Choroid plexus epithelial cell (primary cell): ENCODE data around the gene KIAA0753.
"Not testable (repeated sequence)": the region's sequence is repeated elsewhere in the genome, so short reads cannot be mapped to it uniquely, and the experiment has no call there.

Experiments used
- DNase-seq: peaks from one replicate; pipeline ENCODE4 v3.0.0-alpha.2; 2010; ENCODE audit warnings: low read depth
- H3K4me3 ChIP-seq: 2 replicates; pipeline ENCODE4 v1.5.1; 2011; ENCODE audit warnings: low read depth, mild to moderate bottlenecking, control low read depth, low read length, moderate library complexity
- TF ChIP-seq, protein P1 (sequence below): conservative IDR thresholded peaks from 2 replicates; pipeline ENCODE4 v1.5.1; 2011; ENCODE audit warnings: low read depth, mild to moderate bottlenecking, control low read depth, inconsistent platforms, low read length, moderate library complexity

The KIAA0753 gene

DNA sequence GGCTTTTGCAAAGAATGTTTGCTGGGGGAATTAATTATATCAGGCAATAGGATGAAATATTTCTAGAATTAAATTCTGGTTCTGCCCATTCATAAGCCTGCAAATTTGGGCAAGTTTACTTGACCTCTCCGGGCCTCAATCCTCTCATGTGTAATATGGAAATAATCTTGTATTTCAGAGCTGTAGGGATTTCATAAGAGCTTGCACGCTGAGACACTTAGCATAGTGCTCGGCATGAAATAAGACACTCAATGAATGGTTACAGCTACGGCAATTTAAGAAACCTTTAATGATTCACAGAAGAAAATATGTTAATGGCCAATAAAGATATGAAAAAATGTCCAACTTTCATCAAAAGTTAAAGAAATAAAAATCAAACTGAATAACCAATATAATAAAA lies 43.6 kb downstream of the KIAA0753 start:
- no peak for DNase-seq
- no peak overlapping the region for H3K4me3 ChIP-seq
- TF ChIP-seq, protein P1, sequence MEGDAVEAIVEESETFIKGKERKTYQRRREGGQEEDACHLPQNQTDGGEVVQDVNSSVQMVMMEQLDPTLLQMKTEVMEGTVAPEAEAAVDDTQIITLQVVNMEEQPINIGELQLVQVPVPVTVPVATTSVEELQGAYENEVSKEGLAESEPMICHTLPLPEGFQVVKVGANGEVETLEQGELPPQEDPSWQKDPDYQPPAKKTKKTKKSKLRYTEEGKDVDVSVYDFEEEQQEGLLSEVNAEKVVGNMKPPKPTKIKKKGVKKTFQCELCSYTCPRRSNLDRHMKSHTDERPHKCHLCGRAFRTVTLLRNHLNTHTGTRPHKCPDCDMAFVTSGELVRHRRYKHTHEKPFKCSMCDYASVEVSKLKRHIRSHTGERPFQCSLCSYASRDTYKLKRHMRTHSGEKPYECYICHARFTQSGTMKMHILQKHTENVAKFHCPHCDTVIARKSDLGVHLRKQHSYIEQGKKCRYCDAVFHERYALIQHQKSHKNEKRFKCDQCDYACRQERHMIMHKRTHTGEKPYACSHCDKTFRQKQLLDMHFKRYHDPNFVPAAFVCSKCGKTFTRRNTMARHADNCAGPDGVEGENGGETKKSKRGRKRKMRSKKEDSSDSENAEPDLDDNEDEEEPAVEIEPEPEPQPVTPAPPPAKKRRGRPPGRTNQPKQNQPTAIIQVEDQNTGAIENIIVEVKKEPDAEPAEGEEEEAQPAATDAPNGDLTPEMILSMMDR, result no peak

DNA sequence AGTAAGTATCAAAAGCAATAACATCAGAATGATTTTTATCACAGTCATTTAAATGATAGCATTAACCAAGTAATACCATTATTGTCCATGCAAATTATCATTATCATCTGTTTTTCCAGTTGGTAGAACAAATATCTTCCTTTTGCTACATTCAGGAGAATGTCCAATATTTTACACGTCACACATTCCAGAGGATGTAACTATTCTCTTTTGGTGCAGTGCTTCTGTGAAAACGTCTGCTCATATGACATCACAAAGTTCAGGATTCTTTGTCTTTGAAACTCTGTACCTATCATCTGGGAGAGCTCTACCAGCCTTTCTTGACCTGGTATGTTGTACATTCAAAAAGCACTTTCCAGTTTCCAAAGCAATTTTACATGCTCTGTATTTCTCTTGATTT lies 44.0 kb downstream of the KIAA0753 start:
- DNase-seq, result no peak
- H3K4me3 ChIP-seq, result no peak overlapping the region
- TF ChIP-seq, protein P1, result no peak

DNA sequence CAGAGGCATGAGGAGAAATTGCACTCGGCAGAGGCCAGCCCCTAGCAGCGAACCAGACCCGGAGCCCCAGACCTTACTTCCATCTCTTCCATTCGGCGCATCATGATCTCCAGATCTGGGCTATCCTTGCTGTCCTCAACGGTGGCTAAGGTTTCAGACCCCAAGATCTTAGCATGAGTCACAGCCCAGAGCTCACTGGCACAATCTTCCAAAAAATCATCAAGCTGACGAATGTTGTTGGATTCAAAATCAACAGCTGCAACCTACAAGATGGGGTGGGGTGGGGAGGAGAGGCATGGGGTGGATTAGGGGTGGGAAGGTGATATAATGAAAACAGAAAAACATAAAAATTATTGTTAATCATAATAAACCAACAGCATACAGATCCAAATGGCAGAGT lies 44.4 kb downstream of the KIAA0753 start:
- DNase-seq, result no peak
- TF ChIP-seq, protein P1, result no peak
- no peak overlapping the region for H3K4me3 ChIP-seq

DNA sequence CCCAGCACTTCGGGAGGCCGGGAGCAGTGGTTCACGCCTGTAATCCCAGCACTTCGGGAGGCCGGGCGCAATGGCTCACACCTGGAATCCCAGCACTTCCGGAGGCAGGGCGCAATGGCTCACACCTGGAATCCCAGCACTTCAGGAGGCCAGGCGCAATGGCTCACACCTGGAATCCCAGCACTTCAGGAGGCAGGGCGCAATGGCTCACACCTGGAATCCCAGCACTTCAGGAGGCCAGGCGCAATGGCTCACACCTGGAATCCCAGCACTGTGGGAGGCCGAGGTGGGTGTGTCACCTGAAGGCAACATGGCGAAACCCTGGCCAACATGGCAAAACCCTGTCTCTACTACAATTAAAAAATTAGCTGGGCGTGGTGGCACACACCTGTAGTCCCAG lies 47.1 kb downstream of the KIAA0753 start:
- not testable (repeated sequence) for DNase-seq, H3K4me3 ChIP-seq

DNA sequence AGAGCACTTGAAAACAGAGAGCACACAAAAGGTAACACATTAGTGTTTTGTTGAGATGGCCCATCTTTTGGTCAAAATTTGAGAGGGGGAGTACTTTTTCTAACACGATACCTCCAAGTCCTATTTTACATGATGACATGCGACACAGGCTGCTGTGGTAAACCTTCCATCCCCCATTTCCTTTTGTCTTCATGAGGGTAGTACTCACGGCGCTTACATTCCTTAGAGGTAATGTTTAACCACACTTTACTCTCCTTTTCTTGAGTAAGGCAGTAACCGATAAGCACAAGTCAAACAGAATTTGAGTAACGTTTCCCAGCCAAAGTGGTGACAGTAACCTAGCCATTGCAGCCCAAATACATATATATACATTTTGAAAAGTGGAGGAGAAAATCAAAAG lies 48.3 kb downstream of the KIAA0753 start:
- peak; percentile 38 for DNase-seq
- no peak overlapping the region for H3K4me3 ChIP-seq
- TF ChIP-seq, protein P1, result no peak

DNA sequence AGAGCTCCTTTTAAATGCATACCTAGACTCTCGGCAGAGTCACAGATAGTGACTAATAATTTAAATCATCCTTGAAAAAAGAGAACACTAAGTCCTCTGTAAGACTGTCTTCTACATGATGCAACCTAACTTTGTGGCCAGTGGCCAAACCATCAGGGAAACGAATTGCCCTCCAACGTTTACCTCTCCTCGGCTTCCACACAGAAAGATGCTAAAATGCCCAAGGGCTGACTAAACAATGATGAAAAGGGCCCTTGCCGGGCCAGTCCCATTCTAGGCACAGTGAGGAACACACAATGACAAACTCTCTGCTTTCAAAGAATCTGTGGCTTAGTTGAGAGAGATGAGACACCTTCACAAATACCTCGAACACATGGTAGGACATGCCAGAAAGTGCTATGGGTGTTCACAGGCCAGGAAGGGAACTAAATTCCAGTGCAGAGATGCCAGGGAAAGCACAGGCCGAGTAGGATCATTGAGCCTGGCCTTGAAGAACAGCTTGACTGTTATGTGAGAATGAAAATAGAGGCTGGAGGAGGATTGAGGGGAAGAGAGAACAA lies 48.8 kb downstream of the KIAA0753 start:
- DNase-seq, result peak; percentile 90
- H3K4me3 ChIP-seq, result no peak overlapping the region
- TF ChIP-seq, protein P1, result no peak

DNA sequence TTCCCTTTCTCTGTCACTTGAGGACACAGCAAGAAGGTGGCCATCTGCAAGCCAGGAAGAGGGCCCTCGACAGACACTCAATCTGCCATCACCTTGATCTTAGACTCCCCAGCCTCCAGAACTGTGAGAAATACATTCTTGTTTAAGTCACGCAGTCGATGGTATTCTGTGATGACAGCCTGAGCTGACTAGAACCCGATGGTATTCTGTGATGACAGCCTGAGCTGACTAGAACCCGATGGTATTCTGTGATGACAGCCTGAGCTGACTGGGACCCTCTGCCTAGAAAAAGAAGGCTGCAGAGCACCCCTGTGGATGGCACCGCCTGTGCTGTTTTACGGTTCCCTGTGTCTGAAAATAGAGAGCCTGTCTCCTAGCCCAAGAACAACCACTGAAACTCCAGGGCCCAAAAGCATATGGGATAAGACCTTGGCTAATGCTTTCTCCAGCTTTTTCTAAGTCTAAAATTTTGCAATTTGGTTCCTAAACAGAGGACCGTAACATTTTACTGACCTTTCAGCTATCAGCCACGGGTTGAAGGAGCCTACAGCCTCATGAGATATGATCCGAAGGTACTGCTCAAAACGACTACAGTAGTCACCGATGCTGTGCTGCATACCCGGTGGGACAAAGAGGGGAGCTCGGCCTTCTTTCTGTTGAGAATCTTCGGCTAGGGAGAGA lies 51.1 kb downstream of the KIAA0753 start:
- H3K4me3 ChIP-seq, result no peak overlapping the region
- TF ChIP-seq, protein P1, result no peak
- DNase-seq, result peak; percentile 70
